Thyroid gland (tissue), 4 donors: ENCODE data around the gene OR2AG1. TPM values are rescaled to one million over a fixed set of nuclear protein-coding genes. Genes with fewer than 3 reads are reported as not detected.

Experiments used
- DNase-seq, 2 donors: peaks; one replicate each; pipeline ENCODE4 v3.0.0-alpha.2; 2019
- H3K27ac ChIP-seq, 3 donors: fragments of 200-600 bp; sonication (generic); 1 replicate in 2 of 3; 2 replicates in 1 of 3; pipeline ENCODE4 v1.5.1; 2016 to 2019; ENCODE audit warnings: mild to moderate bottlenecking in 1 of 3, moderate library complexity in 1 of 3
- H3K27me3 ChIP-seq: fragments of 200-600 bp; sonication (generic); one replicate; pipeline ENCODE4 v1.5.1; 2019
- H3K36me3 ChIP-seq, 2 donors: fragments of 200-600 bp; sonication (generic); one replicate each; pipeline ENCODE4 v1.5.1; 2016 to 2019
- H3K4me1 ChIP-seq, 2 donors: fragments of 200-600 bp; sonication (generic); one replicate each; pipeline ENCODE4 v1.5.1; 2017 to 2019
- H3K4me3 ChIP-seq, 3 donors: fragments of 200-600 bp; sonication (generic); replicated peaks in 1 of 3; 1 replicate in 2 of 3; 2 replicates in 1 of 3; pipeline ENCODE4 v1.5.1; 2016; ENCODE audit warnings: mild to moderate bottlenecking in 1 of 3
- H3K9me3 ChIP-seq: fragments of 200-600 bp; sonication (generic); one replicate; pipeline ENCODE4 v1.5.1; 2017
- CTCF ChIP-seq, 6 experiments: fragments of 200-600 bp in 3 of 6; fragments of 450-650 bp in 3 of 6; sonication (generic) in 3 of 6; IDR thresholded peaks; one replicate each; pipeline ENCODE4 v1.5.1; 2016 to 2019; ENCODE audit warnings: antibody characterized with exemption in 6 of 6, mild to moderate bottlenecking in 2 of 6, inconsistent platforms in 1 of 6, moderate library complexity in 1 of 6
- POLR2A ChIP-seq, 2 donors: fragments of 450-650 bp; IDR thresholded peaks; one replicate each; pipeline ENCODE4 v1.6.1; 2017; ENCODE audit warnings: antibody characterized with exemption in 2 of 2, mild to moderate bottlenecking in 2 of 2, moderate library complexity in 1 of 2
- WGBS, 2 donors: methylation state at CpG; one replicate each; pipeline ENCODE4 v1.1.5; 2017; 5-methylcytosine and 5-hydroxymethylcytosine counted together
- intact Hi-C: fragments of 100-400 bp; cut with DNase I; formaldehyde crosslinking; loops from one replicate; pipeline ENCODE4 v1.15.1; 2023
- total RNA-seq, 4 donors: library from RNA; depleted of rRNA; stranded (reverse); fragments of >200 nt; gene quantifications; one replicate each; pipeline ENCODE4 v1.2.3, GENCODE V29; 2016

OR2AG1 gene
- total RNA-seq, 4 donors from 2014 or later: not detected

GRCh38 chr11:6817694-6818093, 34.9 kb downstream of the OR2AG1 start:
- Histone ChIP-seq H3K27me3 (no peaks in the 10 kb centered on the region), H3K36me3 (no peaks in the 10 kb centered on the region), H3K4me1 (no peaks in the 10 kb centered on the region), H3K27ac (no peak overlapping the region), H3K4me3 (no peak overlapping the region), H3K9me3 (no peaks in the 10 kb centered on the region)
- intact Hi-C loops: no loop called here
- TF ChIP-seq POLR2A (IDR thresholded peaks at IDR 0.05) (no peak), CTCF (IDR thresholded peaks at IDR 0.05) (no peak)
- WGBS, 2 donors: 67 to 71% methylated on average over 1 of the region's 1 CpG
- DNase-seq: no peak

DNA sequence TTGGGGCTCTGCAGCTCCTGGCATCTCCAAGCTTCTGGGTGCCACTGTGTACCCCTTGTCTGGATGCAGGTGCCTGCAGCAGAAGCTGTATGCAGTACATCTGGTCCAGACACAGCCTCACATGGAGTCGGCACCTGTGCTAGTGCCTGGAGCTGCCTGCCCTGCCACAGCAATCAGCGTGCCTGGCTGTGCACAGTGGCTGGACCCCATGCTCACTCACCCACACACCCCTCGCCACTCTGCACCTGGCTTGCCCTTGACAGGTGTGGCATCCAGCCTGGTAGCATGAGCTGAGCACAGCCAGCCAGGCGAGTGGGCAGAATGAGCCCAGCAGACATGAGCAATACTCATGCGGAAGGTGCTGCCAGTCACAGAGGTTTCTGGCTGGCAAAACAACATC, 36.1 kb downstream of the OR2AG1 start:
- Histone ChIP-seq H3K27ac (no peak overlapping the region), H3K9me3 (no peaks in the 10 kb centered on the region), H3K27me3 (no peaks in the 10 kb centered on the region), H3K36me3 (no peaks in the 10 kb centered on the region), H3K4me3 (no peak overlapping the region), H3K4me1 (no peaks in the 10 kb centered on the region)
- no peak for TF ChIP-seq POLR2A (IDR thresholded peaks at IDR 0.05)
- no peak for TF ChIP-seq CTCF (IDR thresholded peaks at IDR 0.05)
- DNase-seq: no peak
- intact Hi-C loops: no loop called here
- WGBS, 2 donors: 98 to 100% methylated on average over 3 to 4 of the region's 5 CpGs

DNA sequence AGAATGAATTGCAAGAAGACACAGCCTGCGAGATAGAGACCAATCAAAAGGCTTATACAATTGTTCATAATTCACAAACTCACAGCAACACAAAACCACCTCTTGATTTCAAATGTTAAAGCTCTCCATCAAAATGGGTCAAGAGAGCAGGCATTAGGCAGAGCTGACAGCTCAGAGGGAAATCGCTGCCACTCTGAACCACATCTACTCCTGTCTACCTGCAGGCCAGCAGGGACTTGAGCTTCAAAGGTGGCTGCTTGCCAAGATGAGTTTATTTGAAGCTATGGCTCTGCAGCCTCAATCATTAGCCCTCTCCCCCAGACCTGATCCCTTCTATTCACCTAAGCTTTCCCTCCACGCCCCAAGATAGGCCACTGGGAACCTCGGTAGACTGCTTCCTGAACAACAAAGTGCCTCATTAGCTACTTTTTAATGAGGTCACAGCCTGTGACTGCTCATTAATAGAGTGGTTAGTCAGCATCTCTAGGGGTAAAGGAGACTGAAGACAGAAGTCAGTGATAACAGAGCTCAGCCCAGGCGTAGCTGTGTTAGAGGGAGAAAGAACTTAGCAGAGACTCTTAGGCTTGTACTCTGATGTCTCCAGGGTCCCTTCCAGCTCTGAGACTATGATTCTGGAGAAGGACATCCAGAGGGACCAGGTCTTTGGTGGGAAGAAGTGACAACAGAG, 41.5 kb downstream of the OR2AG1 start:
- Histone ChIP-seq H3K27me3 (no peaks in the 10 kb centered on the region), H3K4me1 (no peaks in the 10 kb centered on the region), H3K9me3 (no peaks in the 10 kb centered on the region), H3K36me3 (no peaks in the 10 kb centered on the region), H3K4me3 (no peak overlapping the region), H3K27ac (no peak overlapping the region)
- intact Hi-C loops: no loop called here
- WGBS, 2 donors: 65 to 74% methylated on average over 5 of the region's 5 CpGs
- DNase-seq: no peak
- TF ChIP-seq CTCF (IDR thresholded peaks at IDR 0.05) (no peak), POLR2A (IDR thresholded peaks at IDR 0.05) (no peak)

- Histone ChIP-seq H3K9me3 (no peaks in the 10 kb centered on the region), H3K27ac (no peak overlapping the region), H3K36me3 (no peaks in the 10 kb centered on the region), H3K4me3 (no peak overlapping the region), H3K27me3 (no peaks in the 10 kb centered on the region), H3K4me1 (no peaks in the 10 kb centered on the region)
- intact Hi-C loops: no loop called here
- TF ChIP-seq CTCF (IDR thresholded peaks at IDR 0.05) (no peak), POLR2A (IDR thresholded peaks at IDR 0.05) (no peak)
- WGBS, 2 donors: 70 to 89% methylated on average over 7 of the region's 7 CpGs
- no peak for DNase-seq
Observed at GRCh38 chr11:6825231-6825744, 42.5 kb downstream of the OR2AG1 start.

GRCh38 chr11:6828103-6828502, 45.3 kb downstream of the OR2AG1 start:
- H3K9me3 ChIP-seq: no peaks in the 10 kb centered on the region
- no peak overlapping the region for H3K4me3 ChIP-seq
- H3K27me3 ChIP-seq: no peaks in the 10 kb centered on the region
- 78 to 90% methylated on average over 1 of the region's 1 CpG for WGBS, 2 donors
- DNase-seq: no peak
- no peak overlapping the region for H3K27ac ChIP-seq
- H3K4me1 ChIP-seq: no peaks in the 10 kb centered on the region
- intact Hi-C loops: no loop called here
- no peaks in the 10 kb centered on the region for H3K36me3 ChIP-seq
- no peak for TF ChIP-seq CTCF (IDR thresholded peaks at IDR 0.05)
- TF ChIP-seq POLR2A (IDR thresholded peaks at IDR 0.05): no peak
